Neural progenitor cell (in vitro differentiated cells): Measurements from ENCODE around the gene KPNB1. TPM values are rescaled to one million over a fixed set of nuclear protein-coding genes. Genes with fewer than 3 reads are reported as not detected.
A peak's percentile ranks its signal among the peaks of the same experiment; 100 is the strongest.

Source experiments
- DNase-seq: peaks from one replicate; pipeline ENCODE4 v3.0.0-alpha.2; 2016; ENCODE audit warnings: low spot score
- H2AFZ ChIP-seq: fragments of 200-600 bp; sonication (generic); replicated peaks from 2 replicates; pipeline ENCODE4 v1.6.1; 2016; ENCODE audit warnings: antibody characterized with exemption
- H3F3A ChIP-seq: fragments of 200-600 bp; sonication (generic); 2 replicates; pipeline ENCODE4 v1.6.1; 2016; ENCODE audit warnings: antibody characterized with exemption, low read depth
- H3K27ac ChIP-seq: fragments of 200-600 bp; sonication (generic); 2 replicates; pipeline ENCODE4 v1.5.1; 2016; ENCODE audit warnings: mild to moderate bottlenecking
- H3K27me3 ChIP-seq: fragments of 200-600 bp; sonication (generic); 2 replicates; pipeline ENCODE4 v1.6.1; 2016; ENCODE audit warnings: mild to moderate bottlenecking, moderate library complexity
- H3K36me3 ChIP-seq: fragments of 200-600 bp; sonication (generic); 2 replicates; pipeline ENCODE4 v1.5.1; 2016
- H3K4me1 ChIP-seq: fragments of 200-600 bp; sonication (generic); 2 replicates; pipeline ENCODE4 v1.6.1; 2016; ENCODE audit warnings: mixed run types
- H3K4me2 ChIP-seq: fragments of 200-600 bp; sonication (generic); 2 replicates; pipeline ENCODE4 v1.6.1; 2016
- H3K4me3 ChIP-seq: fragments of 200-600 bp; sonication (generic); 2 replicates; pipeline ENCODE4 v1.5.1; 2016
- H3K79me2 ChIP-seq: fragments of 200-600 bp; sonication (generic); 2 replicates; pipeline ENCODE4 v1.6.1; 2016; ENCODE audit warnings: low read depth
- H3K9ac ChIP-seq: fragments of 200-600 bp; sonication (generic); 2 replicates; pipeline ENCODE4 v1.6.1; 2016
- H3K9me3 ChIP-seq: fragments of 200-600 bp; sonication (generic); 2 replicates; pipeline ENCODE4 v1.5.1; 2016; ENCODE audit warnings: low read depth
- H4K20me1 ChIP-seq: fragments of 200-600 bp; sonication (generic); 2 replicates; pipeline ENCODE4 v1.6.1; 2016; ENCODE audit warnings: low read depth
- H3K27ac Mint-ChIP-seq: 3 replicates; pipeline ENCODE4 v1.8.0; 2021; ENCODE audit warnings: mixed read lengths
- H3K27me3 Mint-ChIP-seq: 2 replicates; pipeline ENCODE4 v1.8.0; 2022; ENCODE audit warnings: low read depth, mild to moderate bottlenecking, inconsistent platforms, moderate library complexity, mixed read lengths; ENCODE audit not compliant: insufficient read depth
- H3K36me3 Mint-ChIP-seq: 3 replicates; pipeline ENCODE4 v1.8.0; 2021; ENCODE audit warnings: mixed read lengths
- H3K4me1 Mint-ChIP-seq: 3 replicates; pipeline ENCODE4 v1.8.0; 2021; ENCODE audit warnings: mixed read lengths
- H3K4me3 Mint-ChIP-seq: 3 replicates; pipeline ENCODE4 v1.8.0; 2021; ENCODE audit warnings: mild to moderate bottlenecking, moderate library complexity, mixed read lengths
- H3K9me3 Mint-ChIP-seq: 3 replicates; pipeline ENCODE4 v1.8.0; 2020; ENCODE audit warnings: mixed read lengths
- CTCF ChIP-seq: fragments of 200-600 bp; sonication (generic); IDR thresholded peaks from 2 replicates; pipeline ENCODE4 v1.5.1; 2017; ENCODE audit warnings: antibody characterized with exemption, mild to moderate bottlenecking
- EZH2 ChIP-seq: fragments of 200-600 bp; sonication (generic); IDR thresholded peaks from 2 replicates; pipeline ENCODE4 v1.6.1; 2017; ENCODE audit warnings: antibody characterized with exemption, mild to moderate bottlenecking, moderate library complexity
- EZH2phosphoT487 ChIP-seq: fragments of 200-600 bp; sonication (generic); IDR thresholded peaks from 2 replicates; pipeline ENCODE4 v1.6.1; 2017; ENCODE audit warnings: antibody characterized with exemption
- total RNA-seq: library from RNA; depleted of rRNA; stranded (reverse); fragments of >200 nt; gene quantifications from 2 replicates; pipeline ENCODE4 v1.2.3, GENCODE V29; 2015; ENCODE audit warnings: low replicate concordance

KPNB1 gene
- total RNA-seq, 1 donor from 2014 or later, result 543 TPM

- peaks cover 5% of the 10 kb centered on the region for H3K27me3 Mint-ChIP-seq
- peaks cover 23% of the 10 kb centered on the region for H3K36me3 ChIP-seq
- H3K4me3 ChIP-seq, result peak overlapping the region; percentile 70
- H3K9me3 Mint-ChIP-seq, result peaks cover 2% of the 10 kb centered on the region
- peaks cover 85% of the 10 kb centered on the region for H3K79me2 ChIP-seq
- peak overlapping the region; percentile 82 for H3K4me2 ChIP-seq
- H3K27me3 ChIP-seq, result no peaks in the 10 kb centered on the region
- H3K9me3 ChIP-seq, result no peaks in the 10 kb centered on the region
- peaks cover 35% of the 10 kb centered on the region for H3K4me1 Mint-ChIP-seq
- peaks cover 19% of the 10 kb centered on the region for H3K4me1 ChIP-seq
- H3K4me3 Mint-ChIP-seq, result peak overlapping the region; percentile 98
- peak; percentile 99 for DNase-seq
- peak overlapping the region; percentile 87 for H3K27ac Mint-ChIP-seq
- peaks cover 50% of the 10 kb centered on the region for H4K20me1 ChIP-seq
- H3K27ac ChIP-seq, result peak overlapping the region; percentile 77
- TF ChIP-seq CTCF (no peak), EZH2 (no peak), EZH2phosphoT487 (no peak)
- H3K36me3 Mint-ChIP-seq, result peaks cover 29% of the 10 kb centered on the region
- H2AFZ ChIP-seq, result no peak overlapping the region
- peaks cover 27% of the 10 kb centered on the region for H3F3A ChIP-seq
- H3K9ac ChIP-seq, result peak overlapping the region; percentile 54
Observed at GRCh38 chr17:47650525-47651522, 1.1 kb downstream of the KPNB1 start.

GRCh38 chr17:47651704-47652103, 2.0 kb downstream of the KPNB1 start:
- Histone ChIP-seq H3K79me2 (peaks cover 89% of the 10 kb centered on the region), H4K20me1 (peaks cover 58% of the 10 kb centered on the region), H3K9ac (peak overlapping the region; percentile 11), H3K27ac (no peak overlapping the region), H3K9me3 (no peaks in the 10 kb centered on the region), H3F3A (peaks cover 27% of the 10 kb centered on the region), H3K4me3 (peak overlapping the region; percentile 70), H2AFZ (no peak overlapping the region), H3K27me3 (no peaks in the 10 kb centered on the region), H3K4me1 (peaks cover 19% of the 10 kb centered on the region), H3K36me3 (peaks cover 23% of the 10 kb centered on the region), H3K4me2 (peak overlapping the region; percentile 82)
- DNase-seq, result no peak
- Mint-ChIP-seq H3K4me3 (peak overlapping the region; percentile 98), H3K4me1 (peaks cover 35% of the 10 kb centered on the region), H3K27me3 (peaks cover 5% of the 10 kb centered on the region), H3K27ac (no peak overlapping the region), H3K36me3 (peaks cover 32% of the 10 kb centered on the region), H3K9me3 (peaks cover 2% of the 10 kb centered on the region)
- TF ChIP-seq EZH2 (no peak), EZH2phosphoT487 (no peak), CTCF (no peak)

GRCh38 chr17:47652570-47652969, 2.9 kb downstream of the KPNB1 start:
- H3K4me3 Mint-ChIP-seq, result no peak overlapping the region
- Histone ChIP-seq H2AFZ (no peak overlapping the region), H3F3A (peaks cover 35% of the 10 kb centered on the region), H4K20me1 (peaks cover 67% of the 10 kb centered on the region), H3K9me3 (no peaks in the 10 kb centered on the region), H3K4me1 (peaks cover 19% of the 10 kb centered on the region), H3K79me2 (peaks cover 90% of the 10 kb centered on the region), H3K4me2 (peak overlapping the region; percentile 82), H3K27me3 (no peaks in the 10 kb centered on the region), H3K9ac (no peak overlapping the region), H3K27ac (no peak overlapping the region), H3K4me3 (no peak overlapping the region), H3K36me3 (peaks cover 30% of the 10 kb centered on the region)
- H3K27me3 Mint-ChIP-seq, result peaks cover 5% of the 10 kb centered on the region
- peaks cover 35% of the 10 kb centered on the region for H3K4me1 Mint-ChIP-seq
- peaks cover 2% of the 10 kb centered on the region for H3K9me3 Mint-ChIP-seq
- H3K36me3 Mint-ChIP-seq, result peaks cover 41% of the 10 kb centered on the region
- TF ChIP-seq EZH2, result no peak
- TF ChIP-seq EZH2phosphoT487, result no peak
- no peak for TF ChIP-seq CTCF
- peak; percentile 8 for DNase-seq
- no peak overlapping the region for H3K27ac Mint-ChIP-seq
